ENCODE measurements around the gene MYO1H. TPM values are rescaled to one million over a fixed set of nuclear protein-coding genes. Genes with fewer than 3 reads are reported as not detected.

MYO1H gene
- total and polyA plus RNA-seq, 8 donors: 0.20 to 0.93 (median 0.32) TPM

DNA sequence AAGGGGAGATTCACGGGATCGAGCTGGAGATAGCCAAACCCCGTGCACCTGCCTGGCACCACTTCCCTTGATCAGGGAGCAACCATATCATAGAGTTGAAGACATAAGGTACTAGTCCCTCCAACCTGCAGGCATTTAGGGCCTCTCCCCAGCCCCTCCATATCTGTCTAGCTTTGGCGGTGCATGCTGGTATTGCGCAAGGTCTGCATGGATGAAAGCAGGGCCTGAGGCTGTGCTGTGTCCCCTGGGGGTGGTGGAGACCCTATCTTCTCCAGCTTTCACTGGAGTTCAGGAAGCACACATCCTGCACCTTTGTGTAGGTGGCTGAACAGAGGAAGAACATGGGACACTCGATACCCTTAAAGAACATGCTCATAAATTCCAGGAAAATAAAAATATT lies 82.5 kb downstream of the MYO1H start:
- ATAC-seq: no peak
- TF ChIP-seq, protein P1, sequence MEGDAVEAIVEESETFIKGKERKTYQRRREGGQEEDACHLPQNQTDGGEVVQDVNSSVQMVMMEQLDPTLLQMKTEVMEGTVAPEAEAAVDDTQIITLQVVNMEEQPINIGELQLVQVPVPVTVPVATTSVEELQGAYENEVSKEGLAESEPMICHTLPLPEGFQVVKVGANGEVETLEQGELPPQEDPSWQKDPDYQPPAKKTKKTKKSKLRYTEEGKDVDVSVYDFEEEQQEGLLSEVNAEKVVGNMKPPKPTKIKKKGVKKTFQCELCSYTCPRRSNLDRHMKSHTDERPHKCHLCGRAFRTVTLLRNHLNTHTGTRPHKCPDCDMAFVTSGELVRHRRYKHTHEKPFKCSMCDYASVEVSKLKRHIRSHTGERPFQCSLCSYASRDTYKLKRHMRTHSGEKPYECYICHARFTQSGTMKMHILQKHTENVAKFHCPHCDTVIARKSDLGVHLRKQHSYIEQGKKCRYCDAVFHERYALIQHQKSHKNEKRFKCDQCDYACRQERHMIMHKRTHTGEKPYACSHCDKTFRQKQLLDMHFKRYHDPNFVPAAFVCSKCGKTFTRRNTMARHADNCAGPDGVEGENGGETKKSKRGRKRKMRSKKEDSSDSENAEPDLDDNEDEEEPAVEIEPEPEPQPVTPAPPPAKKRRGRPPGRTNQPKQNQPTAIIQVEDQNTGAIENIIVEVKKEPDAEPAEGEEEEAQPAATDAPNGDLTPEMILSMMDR (IDR thresholded peaks at IDR 0.05): no peak
- DNase-seq: no peak
- Histone ChIP-seq H3K36me3 (no peaks in the 10 kb centered on the region), H3K27me3 (no peaks in the 10 kb centered on the region), H3K4me1 (no peaks in the 10 kb centered on the region), H3K4me3 (no peak overlapping the region), H3K9me3 (no peaks in the 10 kb centered on the region), H3K27ac (no peak overlapping the region)
- intact Hi-C loops (cut with DNase I): no loop called here

DNA sequence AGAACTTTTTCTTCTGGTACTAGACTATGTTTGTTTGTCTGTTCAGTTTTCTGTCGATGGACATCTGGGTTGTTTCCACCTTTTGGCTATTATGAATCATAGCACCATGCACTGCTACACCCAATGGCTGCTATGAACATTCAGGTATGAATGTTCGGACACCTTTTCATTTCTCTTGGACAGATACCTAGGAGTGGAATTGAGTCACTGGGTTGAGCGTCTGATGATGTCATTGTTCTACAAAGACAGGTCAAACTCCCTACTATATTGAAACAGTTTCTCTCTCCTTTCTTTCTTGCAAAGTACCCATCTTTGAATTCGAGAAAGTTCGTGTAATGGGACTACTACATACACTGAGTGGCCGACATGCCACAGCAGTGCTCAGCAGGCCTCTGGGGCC lies 84.7 kb downstream of the MYO1H start:
- Histone ChIP-seq H3K27me3 (no peaks in the 10 kb centered on the region), H3K36me3 (no peaks in the 10 kb centered on the region), H3K27ac (no peak overlapping the region), H3K4me1 (no peaks in the 10 kb centered on the region), H3K9me3 (no peaks in the 10 kb centered on the region), H3K4me3 (no peak overlapping the region)
- ATAC-seq (no peak), DNase-seq (no peak)
- TF ChIP-seq, protein P1 (IDR thresholded peaks at IDR 0.05): no peak
- intact Hi-C loops (cut with DNase I): loop anchor here in 1 of 2 donors (2.0 kb wide), 1 partner anchor 44 kb away; the partner anchor contains the start of genes KCTD10 and UBE3B

DNA sequence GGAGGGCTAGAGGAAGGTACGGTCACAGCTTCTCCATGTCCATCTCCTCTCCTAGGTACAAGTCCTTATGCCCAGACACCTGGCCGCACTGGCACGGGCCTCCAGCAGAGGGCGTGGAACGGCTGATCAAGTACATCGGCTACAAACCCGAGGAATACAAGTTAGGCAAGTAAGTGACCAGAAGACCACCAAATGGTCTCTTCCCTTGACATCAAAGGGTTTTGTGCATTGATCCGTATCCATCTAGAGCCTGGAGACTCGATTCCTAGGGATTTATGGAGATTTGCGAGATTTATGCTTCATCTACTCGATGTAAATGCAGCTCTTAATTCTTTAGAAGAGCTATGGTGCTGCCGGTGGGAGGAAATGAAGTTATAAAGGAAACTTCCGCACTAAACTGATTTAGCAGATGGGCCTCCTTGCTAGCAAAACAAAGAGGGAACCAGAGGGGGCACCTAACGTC lies 85.2 kb downstream of the MYO1H start:
- intact Hi-C loops (cut with DNase I): loop anchor here in 1 of 2 donors (2.0 kb wide), 1 partner anchor 44 kb away; the partner anchor contains the start of genes KCTD10 and UBE3B
- no peak overlapping the region for H3K27ac ChIP-seq
- no peaks in the 10 kb centered on the region for H3K36me3 ChIP-seq
- ATAC-seq: peak; percentile 92
- H3K4me3 ChIP-seq: no peak overlapping the region
- no peaks in the 10 kb centered on the region for H3K27me3 ChIP-seq
- H3K9me3 ChIP-seq: no peaks in the 10 kb centered on the region
- no peaks in the 10 kb centered on the region for H3K4me1 ChIP-seq
- peak; percentile 29 to 95 (median 79) for DNase-seq
- TF ChIP-seq, protein P1 (IDR thresholded peaks at IDR 0.05): peak; percentile 77 to 80

DNA sequence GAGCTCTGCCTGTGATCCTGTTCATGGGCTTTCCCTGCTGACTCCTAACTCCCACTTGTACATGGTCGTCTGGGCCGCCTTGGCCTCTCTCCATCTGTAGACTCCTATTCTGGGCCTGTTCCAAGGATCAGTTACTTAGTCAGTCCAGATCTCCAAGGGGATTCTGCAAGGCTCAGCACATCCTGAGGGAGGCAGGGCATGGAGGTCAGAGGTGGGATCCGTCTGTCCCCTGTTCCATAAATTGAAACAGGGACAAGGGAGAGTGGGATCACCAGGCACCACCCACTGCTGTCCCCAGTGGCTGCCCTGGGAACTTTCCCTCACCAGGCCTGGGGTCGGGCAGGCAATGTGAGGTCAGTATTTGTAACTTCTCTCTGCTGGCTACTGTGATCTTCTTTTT lies 85.9 kb downstream of the MYO1H start:
- H3K27ac ChIP-seq: no peak overlapping the region

DNA sequence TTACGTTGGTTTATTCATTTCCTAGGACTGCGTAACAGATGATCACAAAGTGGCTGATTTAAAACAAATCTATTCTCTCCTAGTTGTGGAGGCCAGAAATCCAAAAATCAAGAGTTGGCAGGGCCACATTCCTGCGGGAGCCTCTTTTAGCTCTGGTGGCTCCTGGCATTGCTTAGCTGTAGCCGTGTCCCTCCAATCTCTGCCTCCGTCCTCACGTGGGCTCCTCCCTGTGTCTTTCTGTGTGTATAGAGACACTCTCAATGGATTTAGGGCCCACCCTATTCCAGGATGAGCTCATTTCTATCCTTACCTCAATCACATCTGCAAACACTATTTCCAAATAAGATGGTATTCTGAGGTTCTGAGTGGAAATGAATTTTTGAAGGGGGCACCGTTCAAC lies 86.9 kb downstream of the MYO1H start:
- DNase-seq: no peak
- Histone ChIP-seq H3K36me3 (no peaks in the 10 kb centered on the region), H3K27ac (no peak overlapping the region), H3K4me1 (no peaks in the 10 kb centered on the region), H3K27me3 (no peaks in the 10 kb centered on the region), H3K4me3 (no peak overlapping the region), H3K9me3 (no peaks in the 10 kb centered on the region)
- intact Hi-C loops (cut with DNase I): no loop called here
- no peak for ATAC-seq
- TF ChIP-seq, protein P1 (IDR thresholded peaks at IDR 0.05): no peak

More for the DNA sequence above, 85.9 kb downstream of the MYO1H start:
- no peaks in the 10 kb centered on the region for H3K4me1 ChIP-seq
- H3K9me3 ChIP-seq: no peaks in the 10 kb centered on the region
- H3K4me3 ChIP-seq: no peak overlapping the region
- intact Hi-C loops (cut with DNase I): loop anchor here in 1 of 2 donors (2.0 kb wide), 1 partner anchor 43 kb away; the partner anchor contains the start of genes KCTD10 and UBE3B
- TF ChIP-seq, protein P1 (IDR thresholded peaks at IDR 0.05): no peak
- no peaks in the 10 kb centered on the region for H3K36me3 ChIP-seq
- ATAC-seq (peak; percentile 39), DNase-seq (no peak)
- H3K27me3 ChIP-seq: no peaks in the 10 kb centered on the region

Measured in left lung (tissue), 10 donors.